GM12892 (cell line): ENCODE data around the gene TRMT11.

Experiments
- POLR2A ChIP-seq: IDR thresholded peaks from 2 replicates; pipeline ENCODE4 v1.6.1; 2011; ENCODE audit warnings: low read depth, low read length, control low read depth
- POLR2AphosphoS5 ChIP-seq: IDR thresholded peaks from 2 replicates; pipeline ENCODE4 v1.6.1; 2011; ENCODE audit warnings: low read depth, low read length, control low read depth

DNA sequence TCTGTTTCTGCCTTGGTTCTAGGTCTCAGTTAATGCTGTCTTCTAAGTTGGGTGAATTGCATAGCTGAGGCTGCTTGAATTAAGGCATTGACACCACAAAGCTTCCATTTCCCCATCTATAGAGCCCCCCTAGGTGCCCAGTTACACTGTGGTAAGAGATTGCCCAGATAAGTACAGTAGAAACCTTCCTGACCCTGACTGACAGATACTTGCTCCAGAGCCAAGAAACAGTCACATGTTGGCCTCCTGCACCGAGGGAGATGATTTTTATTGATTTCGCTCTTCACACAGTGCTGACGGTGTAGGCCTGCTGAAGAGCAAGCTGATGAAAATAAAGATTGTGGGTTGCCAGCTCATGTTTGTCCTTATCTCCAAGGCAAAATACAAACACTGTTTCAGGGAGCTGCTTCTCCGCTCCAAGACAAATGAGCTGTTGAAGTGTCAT, 67.9 kb downstream of the TRMT11 start:
- TF ChIP-seq POLR2A (no peak), POLR2AphosphoS5 (no peak)
